Measurements from ENCODE around the gene ZKSCAN3. TPM values are rescaled to one million over a fixed set of nuclear protein-coding genes. Genes with fewer than 3 reads are reported as not detected.

The ZKSCAN3 gene
- total RNA-seq, 4 donors from 2014 or later, result 0.29 to 12.3 (median 5.1) TPM

GRCh38 chr6:28330041-28330440 is 19.7 kb upstream of the ZKSCAN3 start:
- no peak for TF ChIP-seq POLR2A (IDR thresholded peaks at IDR 0.05)
- no peak for TF ChIP-seq CTCF (IDR thresholded peaks at IDR 0.05)
- H3K36me3 ChIP-seq, result no peaks in the 10 kb centered on the region
- no peak for DNase-seq
- H3K27me3 ChIP-seq, result no peaks in the 10 kb centered on the region
- H3K9me3 ChIP-seq, result peaks cover 4 to 26% of the 10 kb centered on the region in 2 donors
- no peaks in the 10 kb centered on the region for H3K4me1 ChIP-seq
- intact Hi-C loops (cut with DNase I; ENCODE audit: low total_unique reads), result no loop called here
- H3K4me3 ChIP-seq, result no peak overlapping the region
- H3K27ac ChIP-seq, result no peak overlapping the region

- Histone ChIP-seq H3K36me3 (no peaks in the 10 kb centered on the region), H3K4me3 (no peak overlapping the region), H3K9me3 (peaks cover 0 to 3% of the 10 kb centered on the region in 2 donors), H3K27ac (no peak overlapping the region), H3K27me3 (no peaks in the 10 kb centered on the region), H3K4me1 (no peaks in the 10 kb centered on the region)
- no peak for DNase-seq
- TF ChIP-seq CTCF (IDR thresholded peaks at IDR 0.05), result no peak
- TF ChIP-seq POLR2A (IDR thresholded peaks at IDR 0.05), result no peak
- intact Hi-C loops (cut with DNase I; ENCODE audit: low total_unique reads), result no loop called here
Measured at GRCh38 chr6:28333047-28333446, 16.7 kb upstream of the ZKSCAN3 start.

GRCh38 chr6:28333599-28334018 is 16.1 kb upstream of the ZKSCAN3 start:
- Histone ChIP-seq H3K36me3 (no peaks in the 10 kb centered on the region), H3K4me3 (no peak overlapping the region), H3K4me1 (no peaks in the 10 kb centered on the region), H3K9me3 (no peaks in the 10 kb centered on the region), H3K27ac (peak overlapping the region; percentile 99), H3K27me3 (no peaks in the 10 kb centered on the region)
- intact Hi-C loops (cut with DNase I; ENCODE audit: low total_unique reads), result no loop called here
- DNase-seq, result no peak
- TF ChIP-seq CTCF (IDR thresholded peaks at IDR 0.05) (no peak), POLR2A (IDR thresholded peaks at IDR 0.05) (no peak)

GRCh38 chr6:28334286-28335039 is 15.3 kb upstream of the ZKSCAN3 start:
- Histone ChIP-seq H3K4me1 (no peaks in the 10 kb centered on the region), H3K36me3 (no peaks in the 10 kb centered on the region), H3K27me3 (no peaks in the 10 kb centered on the region), H3K27ac (peak overlapping the region; percentile 99), H3K9me3 (no peaks in the 10 kb centered on the region), H3K4me3 (no peak overlapping the region)
- intact Hi-C loops (cut with DNase I; ENCODE audit: low total_unique reads), result no loop called here
- no peak for TF ChIP-seq CTCF (IDR thresholded peaks at IDR 0.05)
- no peak for TF ChIP-seq POLR2A (IDR thresholded peaks at IDR 0.05)
- DNase-seq, result no peak

- Histone ChIP-seq H3K27ac (peak overlapping the region; percentile 99), H3K4me3 (peak overlapping the region; percentile 75 to 79), H3K27me3 (no peaks in the 10 kb centered on the region), H3K4me1 (no peaks in the 10 kb centered on the region), H3K9me3 (no peaks in the 10 kb centered on the region), H3K36me3 (no peaks in the 10 kb centered on the region)
- intact Hi-C loops (cut with DNase I; ENCODE audit: low total_unique reads), result no loop called here
- TF ChIP-seq POLR2A (IDR thresholded peaks at IDR 0.05) (no peak), CTCF (IDR thresholded peaks at IDR 0.05) (no peak)
- no peak for DNase-seq
Measured at GRCh38 chr6:28335040-28335563, 14.6 kb upstream of the ZKSCAN3 start.
